DMS153 treated with DMSO at 0.1 percent for 48 hours (cell line): Measurements from ENCODE around the gene ADSS1.

Experiments used
- DNase-seq: peaks from one replicate; lab custom pipeline; 2025; ENCODE audit not compliant: unreplicated experiment; lab: John Stamatoyannopoulos, UW

Gene ADSS1

GRCh38 chr14:104792101-104792884 lies 68.3 kb downstream of the ADSS1 start:
- DNase-seq: no peak

GRCh38 chr14:104792945-104793702 lies 69.1 kb downstream of the ADSS1 start:
- DNase-seq: no peak

GRCh38 chr14:104793703-104793959 lies 69.6 kb downstream of the ADSS1 start:
- no peak for DNase-seq

- no peak for DNase-seq
Measured at GRCh38 chr14:104794099-104794498, 70.1 kb downstream of the ADSS1 start.

GRCh38 chr14:104794631-104794992 lies 70.6 kb downstream of the ADSS1 start:
- DNase-seq: no peak

- no peak for DNase-seq
Measured at GRCh38 chr14:104794993-104795780, 71.2 kb downstream of the ADSS1 start, which contains the start of gene AKT1. AKT1 (minus strand) TSS chr14:104795748; CDS start chr14:104792643, 3,105 bp downstream.

- no peak for DNase-seq
Measured at GRCh38 chr14:104795781-104796686, 72.0 kb downstream of the ADSS1 start.

- DNase-seq: no peak
Measured at GRCh38 chr14:104796687-104797081, 72.7 kb downstream of the ADSS1 start.
